GM06990 (cell line): Measurements from ENCODE around the gene NIPAL3.
A peak's percentile ranks its signal among the peaks of the same experiment; 100 is the strongest.

Experiments used
- DNase-seq: peaks from one replicate; pipeline ENCODE4 v3.0.0-alpha.2; 2011; ENCODE audit not compliant: insufficient read length; ENCODE audit errors: extremely low read depth
- H3K27me3 ChIP-seq: replicated peaks from 2 replicates; pipeline ENCODE4 v1.6.0; 2011; ENCODE audit warnings: low read length; ENCODE audit not compliant: control insufficient read depth, insufficient read depth
- H3K36me3 ChIP-seq: 2 replicates; pipeline ENCODE4 v1.5.1; 2011; ENCODE audit warnings: low read length; ENCODE audit not compliant: control insufficient read depth, insufficient read depth
- H3K4me3 ChIP-seq: replicated peaks from 2 replicates; pipeline ENCODE4 v1.5.1; 2011; ENCODE audit warnings: low read depth, mild to moderate bottlenecking, control low read depth, low read length
- TF ChIP-seq, protein P1 (sequence below): IDR thresholded peaks from 2 replicates; pipeline ENCODE4 v1.5.1; 2011; ENCODE audit warnings: low read length, control low read depth, mild to moderate bottlenecking, inconsistent platforms; ENCODE audit not compliant: insufficient read depth, poor library complexity, severe bottlenecking

The NIPAL3 gene

DNA sequence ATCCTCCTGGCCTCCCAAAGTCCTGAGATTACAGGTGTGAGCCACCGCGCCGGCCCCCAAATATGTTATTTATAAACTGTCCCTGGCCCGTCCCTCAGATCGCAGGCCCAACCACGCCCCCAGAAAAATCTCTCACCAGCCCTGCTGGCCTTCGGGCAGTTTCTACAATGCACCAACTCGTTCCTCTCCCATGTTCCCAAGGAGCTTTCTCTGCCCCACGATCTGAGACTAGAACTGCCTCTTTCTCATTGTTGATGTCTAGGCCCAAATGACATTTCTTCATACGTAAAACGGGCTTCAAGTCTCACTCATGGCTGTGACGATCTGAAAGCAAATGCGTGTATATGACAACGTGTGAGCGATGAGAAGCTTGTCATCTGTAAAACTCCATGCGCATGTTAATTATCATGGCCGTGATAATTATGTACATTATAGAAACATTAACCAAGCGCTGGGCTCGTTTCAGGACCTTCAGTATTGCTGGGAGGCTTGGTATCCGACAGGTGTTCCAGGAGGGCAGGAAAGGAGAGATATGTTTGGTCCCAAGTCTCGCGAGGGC, 748 bp upstream of the NIPAL3 start:
- Histone ChIP-seq H3K36me3 (peaks cover 2% of the 10 kb centered on the region), H3K4me3 (no peak overlapping the region), H3K27me3 (no peaks in the 10 kb centered on the region)
- TF ChIP-seq, protein P1, sequence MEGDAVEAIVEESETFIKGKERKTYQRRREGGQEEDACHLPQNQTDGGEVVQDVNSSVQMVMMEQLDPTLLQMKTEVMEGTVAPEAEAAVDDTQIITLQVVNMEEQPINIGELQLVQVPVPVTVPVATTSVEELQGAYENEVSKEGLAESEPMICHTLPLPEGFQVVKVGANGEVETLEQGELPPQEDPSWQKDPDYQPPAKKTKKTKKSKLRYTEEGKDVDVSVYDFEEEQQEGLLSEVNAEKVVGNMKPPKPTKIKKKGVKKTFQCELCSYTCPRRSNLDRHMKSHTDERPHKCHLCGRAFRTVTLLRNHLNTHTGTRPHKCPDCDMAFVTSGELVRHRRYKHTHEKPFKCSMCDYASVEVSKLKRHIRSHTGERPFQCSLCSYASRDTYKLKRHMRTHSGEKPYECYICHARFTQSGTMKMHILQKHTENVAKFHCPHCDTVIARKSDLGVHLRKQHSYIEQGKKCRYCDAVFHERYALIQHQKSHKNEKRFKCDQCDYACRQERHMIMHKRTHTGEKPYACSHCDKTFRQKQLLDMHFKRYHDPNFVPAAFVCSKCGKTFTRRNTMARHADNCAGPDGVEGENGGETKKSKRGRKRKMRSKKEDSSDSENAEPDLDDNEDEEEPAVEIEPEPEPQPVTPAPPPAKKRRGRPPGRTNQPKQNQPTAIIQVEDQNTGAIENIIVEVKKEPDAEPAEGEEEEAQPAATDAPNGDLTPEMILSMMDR = no peak
- DNase-seq = no peak

DNA sequence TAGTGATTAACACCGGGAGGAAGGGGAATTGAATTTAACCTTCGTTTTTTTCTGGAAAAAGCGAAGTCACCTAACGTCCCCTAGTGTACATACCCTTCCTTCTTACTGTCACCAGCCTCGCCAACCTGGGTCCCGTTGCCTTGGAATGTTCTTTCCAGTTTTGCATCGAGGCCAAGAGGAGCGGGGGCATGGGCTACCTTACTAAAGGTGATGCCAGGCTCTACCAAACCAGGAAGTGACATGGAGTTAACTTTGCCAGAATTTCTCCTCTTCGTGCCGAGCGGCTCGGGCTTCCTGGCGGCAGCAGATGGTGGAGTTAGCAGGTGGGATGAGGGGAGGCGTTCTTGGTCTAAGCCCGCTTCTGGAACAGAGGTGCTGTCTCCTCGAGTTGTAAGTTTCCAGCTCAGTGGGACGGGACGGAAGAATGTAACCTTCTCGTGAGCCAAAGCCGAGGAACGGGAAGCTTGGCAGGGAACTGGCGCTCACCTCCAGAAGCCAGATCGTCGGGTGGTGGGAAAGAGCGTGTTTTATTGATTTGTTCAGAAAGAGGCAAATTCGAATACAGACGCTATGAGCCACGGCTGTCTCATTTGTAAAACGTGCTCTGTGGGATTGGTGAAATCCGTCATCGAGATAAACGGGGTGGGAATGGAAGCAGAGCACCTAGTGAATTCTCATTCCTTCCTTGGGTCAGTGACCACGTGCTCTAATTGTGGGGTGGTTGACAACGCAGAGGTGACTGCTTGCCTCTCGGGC, 486 bp downstream of the NIPAL3 start:
- TF ChIP-seq, protein P1 = no peak

DNA sequence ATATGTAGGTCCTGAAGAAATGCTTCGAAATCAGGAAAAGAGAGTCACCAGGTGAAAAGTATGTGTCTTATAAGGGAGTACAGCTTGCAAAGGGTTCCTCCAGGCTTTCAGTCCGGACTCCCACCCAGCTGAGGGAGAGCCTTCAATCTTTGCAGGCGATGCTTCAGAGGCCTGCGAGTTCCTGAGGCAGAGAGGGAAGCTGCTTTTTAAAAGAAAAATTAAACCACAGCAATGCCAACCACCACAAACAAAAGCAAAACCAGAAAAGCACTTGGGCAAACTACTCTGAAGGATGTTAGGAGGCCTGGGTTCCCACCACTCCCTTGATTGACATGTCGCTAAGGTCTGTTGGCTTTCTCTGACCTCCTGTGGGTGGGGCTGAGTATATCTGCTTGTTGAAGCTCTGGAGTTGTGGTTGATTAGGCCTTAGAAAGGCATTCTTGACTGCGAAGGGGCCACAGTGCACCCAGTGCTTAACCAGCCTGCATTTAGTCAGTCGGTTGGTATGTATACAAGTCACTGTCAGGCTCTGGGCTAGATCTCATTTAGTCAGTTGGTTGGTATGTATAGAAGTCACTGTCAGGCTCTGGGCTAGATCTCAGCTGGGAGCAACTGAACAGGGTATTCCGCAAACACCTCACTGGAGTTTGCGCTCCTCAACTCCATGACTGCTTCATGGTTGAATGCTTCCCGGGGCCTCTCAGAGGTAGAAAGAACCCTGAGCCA, 1.2 kb downstream of the NIPAL3 start:
- DNase-seq = peak; percentile 22
- no peaks in the 10 kb centered on the region for H3K27me3 ChIP-seq
- peaks cover 5% of the 10 kb centered on the region for H3K36me3 ChIP-seq
- TF ChIP-seq, protein P1 = no peak
- peak overlapping the region; percentile 74 for H3K4me3 ChIP-seq

More for the DNA sequence above, 486 bp downstream of the NIPAL3 start:
- Histone ChIP-seq H3K4me3 (peak overlapping the region; percentile 74), H3K36me3 (peaks cover 2% of the 10 kb centered on the region), H3K27me3 (no peaks in the 10 kb centered on the region)
- DNase-seq = no peak

DNA sequence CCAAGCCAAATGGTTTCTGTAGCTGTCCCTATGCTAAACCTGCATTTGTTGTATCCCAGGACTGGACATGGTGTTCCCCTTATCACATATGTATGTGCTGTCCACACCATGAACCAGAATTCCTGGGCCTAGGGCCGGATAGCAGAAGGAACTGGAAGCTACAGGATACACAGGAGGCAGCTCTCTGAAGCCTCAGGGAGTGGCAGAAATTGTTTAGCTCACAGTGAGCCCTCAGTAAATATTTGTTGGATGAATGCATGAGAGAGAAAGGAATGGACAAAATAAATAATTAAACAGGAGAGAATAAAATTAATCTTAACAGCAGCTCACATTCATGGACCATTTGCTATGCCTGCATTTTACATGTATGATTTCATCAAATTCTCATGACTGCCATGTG, 2.1 kb downstream of the NIPAL3 start:
- no peak overlapping the region for H3K4me3 ChIP-seq
- no peaks in the 10 kb centered on the region for H3K27me3 ChIP-seq
- DNase-seq = no peak
- TF ChIP-seq, protein P1 = no peak
- H3K36me3 ChIP-seq = peaks cover 5% of the 10 kb centered on the region

DNA sequence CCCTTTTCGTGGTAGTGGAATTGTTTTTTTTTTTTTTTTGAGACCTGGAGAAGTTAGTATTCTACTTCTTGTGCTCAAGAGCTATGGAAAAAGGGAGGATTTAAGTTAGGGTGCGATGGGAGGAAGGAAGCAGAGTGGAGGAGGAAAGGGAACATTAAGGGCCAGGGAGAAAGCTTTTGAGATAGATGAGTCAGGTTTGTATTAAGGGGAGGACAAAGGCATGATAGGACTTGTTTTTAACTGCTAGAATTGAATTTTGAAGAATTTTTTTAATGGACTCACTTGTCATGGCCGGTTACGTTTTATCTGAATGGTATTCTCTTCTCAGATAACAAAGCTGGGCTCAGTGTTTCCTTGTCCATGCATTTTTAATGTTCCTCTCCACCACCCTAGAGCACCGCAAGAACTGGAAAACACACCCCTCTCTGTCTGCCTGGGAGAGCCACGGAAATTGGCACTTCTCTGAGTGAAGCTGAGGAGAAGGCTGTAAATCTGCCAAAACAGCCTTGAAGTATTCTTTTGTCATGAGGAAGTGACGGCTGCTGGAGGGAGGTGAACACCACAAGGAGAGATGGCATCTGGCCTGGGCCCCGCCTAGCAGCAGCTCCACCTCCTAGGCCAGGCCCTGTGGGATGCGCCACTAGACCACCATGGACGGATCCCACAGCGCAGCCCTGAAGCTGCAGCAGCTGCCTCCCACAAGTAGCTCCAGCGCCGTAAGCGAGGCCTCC, 3.5 kb downstream of the NIPAL3 start:
- Histone ChIP-seq H3K27me3 (no peaks in the 10 kb centered on the region), H3K36me3 (peaks cover 5% of the 10 kb centered on the region), H3K4me3 (no peak overlapping the region)
- no peak for DNase-seq
- TF ChIP-seq, protein P1 = no peak
